HCT116 (cell line): ENCODE measurements around the gene ZNF317. TPM values are rescaled to one million over a fixed set of nuclear protein-coding genes. Genes with fewer than 3 reads are reported as not detected.

Experiments
- ATAC-seq: fragments of 200-7000 bp; cut with Tn5 transposase; 2 replicates; pipeline ENCODE4 v1.9.1; 2020; ENCODE audit warnings: mild to moderate bottlenecking, moderate library complexity
- BruUV-seq: library from RNA; stranded (reverse); fragments of 400-500 nt; replicated peaks from 2 replicates; lab custom pipeline; 2021; lab: Mats Ljungman, UMichigan
- CTCF ChIA-PET: fragments of 300-600 bp; sonication (Branson Sonifier 250); formaldehyde crosslinking; loops from one replicate; lab custom pipeline; 2021; ENCODE audit warnings: antibody characterized with exemption; lab: Charles Lee
- POLR2A ChIA-PET: fragments of 300-600, 350-600 bp; sonication (Branson Sonifier 250); formaldehyde crosslinking; loops from one replicate; lab custom pipeline; 2021; ENCODE audit warnings: antibody characterized with exemption; lab: Charles Lee
- RAD21 ChIA-PET, 2 experiments: fragments of 300-600 bp; sonication (Branson Sonifier 250); formaldehyde crosslinking; loops; one replicate each; lab custom pipeline; 2023; ENCODE audit warnings: low total read pairs in 2 of 2; ENCODE audit not compliant: uncharacterized antibody in 2 of 2, unreplicated experiment in 2 of 2, low non-redundant PET in 1 of 2; lab: Charles Lee
- DNase-seq: peaks from one replicate; pipeline ENCODE4 v3.0.0-alpha.2; 2010; ENCODE audit warnings: low read depth, low spot score
- H2AFZ ChIP-seq: fragments of 200-600 bp; shearing (Covaris generic), sonication (generic); 2 replicates; pipeline ENCODE4 v1.6.1; 2017; ENCODE audit warnings: low read depth, mixed run types, mixed read lengths, antibody characterized with exemption, low read length; ENCODE audit not compliant: poor library complexity, severe bottlenecking
- H3K27ac ChIP-seq: 2 replicates; pipeline ENCODE4 v1.5.1; 2012; ENCODE audit warnings: low read depth, low read length
- H3K27me3 ChIP-seq: fragments of 200-600 bp; sonication (generic); 2 replicates; pipeline ENCODE4 v1.6.1; 2016; ENCODE audit warnings: mixed run types, low read length, mixed read lengths; ENCODE audit not compliant: insufficient read depth
- H3K36me3 ChIP-seq, 2 experiments: fragments of 200-500 bp in 1 of 2; fragments of 200-600 bp in 1 of 2; sonication (Bioruptor generic) in 1 of 2; sonication (generic) in 1 of 2; 2 replicates each; pipeline versions ENCODE4 v1.5.1 to v1.6.1; 2014 to 2016; ENCODE audit warnings: low read length in 2 of 2, inconsistent platforms in 1 of 2, mixed read lengths in 1 of 2, mixed run types in 1 of 2; ENCODE audit not compliant: insufficient read depth in 2 of 2, control insufficient read depth in 1 of 2
- H3K4me1 ChIP-seq, 2 experiments: fragments of 200-600 bp in 1 of 2; sonication (generic) in 1 of 2; 2 replicates each; pipeline versions ENCODE4 v1.5.1 to v1.6.1; 2012 to 2017; ENCODE audit warnings: low read length in 2 of 2, inconsistent platforms in 1 of 2, mild to moderate bottlenecking in 1 of 2, mixed read lengths in 1 of 2, mixed run types in 1 of 2, moderate library complexity in 1 of 2; ENCODE audit not compliant: insufficient read depth in 2 of 2, control insufficient read depth in 1 of 2
- H3K4me2 ChIP-seq: fragments of 200-600 bp; sonication (generic); 2 replicates; pipeline ENCODE4 v1.6.1; 2017; ENCODE audit warnings: mixed run types, low read length, mixed read lengths
- H3K4me3 ChIP-seq, 2 experiments: fragments of 200-600 bp in 1 of 2; sonication (generic) in 1 of 2; replicated peaks in 1 of 2; 2 replicates each; pipeline ENCODE4 v1.5.1; 2011 to 2016; ENCODE audit warnings: low read length in 2 of 2, control low read depth in 1 of 2, low read depth in 1 of 2, mild to moderate bottlenecking in 1 of 2, mixed read lengths in 1 of 2, mixed run types in 1 of 2
- H3K79me2 ChIP-seq: fragments of 200-600 bp; sonication (generic); 2 replicates; pipeline ENCODE4 v1.6.1; 2017; ENCODE audit warnings: mild to moderate bottlenecking, mixed run types, low read length, moderate library complexity, mixed read lengths; ENCODE audit not compliant: insufficient read depth
- H3K9ac ChIP-seq: fragments of 200-600 bp; sonication (generic); 2 replicates; pipeline ENCODE4 v1.6.1; 2016; ENCODE audit warnings: low read length, mixed read lengths
- H3K9me2 ChIP-seq: fragments of 200-600 bp; sonication (generic), shearing (Covaris generic); 2 replicates; pipeline ENCODE4 v1.6.1; 2017; ENCODE audit warnings: mixed run types, mild to moderate bottlenecking, moderate library complexity; ENCODE audit not compliant: insufficient read depth
- H3K9me3 ChIP-seq, 2 experiments: fragments of 200-500 bp in 1 of 2; fragments of 200-600 bp in 1 of 2; sonication (Bioruptor generic) in 1 of 2; sonication (generic) in 1 of 2; 2 replicates each; pipeline ENCODE4 v1.6.1; 2014 to 2017; ENCODE audit warnings: low read length in 2 of 2, mixed read lengths in 2 of 2, inconsistent platforms in 1 of 2, low read depth in 1 of 2, mild to moderate bottlenecking in 1 of 2, mixed run types in 1 of 2, moderate library complexity in 1 of 2; ENCODE audit not compliant: control insufficient read depth in 1 of 2, insufficient read depth in 1 of 2
- H4K20me1 ChIP-seq: fragments of 200-600 bp; sonication (generic), shearing (Covaris generic); 2 replicates; pipeline ENCODE4 v1.6.1; 2017; ENCODE audit warnings: mixed run types, mild to moderate bottlenecking, moderate library complexity; ENCODE audit not compliant: insufficient read depth
- CEBPB ChIP-seq: IDR thresholded peaks from 2 replicates; pipeline ENCODE4 v1.6.1; 2012; ENCODE audit warnings: low read depth
- ELF1 ChIP-seq: IDR thresholded peaks from 2 replicates; pipeline ENCODE4 v1.6.1; 2012; ENCODE audit warnings: low read depth, borderline replicate concordance
- EZH2 ChIP-seq: fragments of 200-600 bp; sonication (generic); IDR thresholded peaks from 2 replicates; pipeline ENCODE4 v1.6.1; 2017; ENCODE audit warnings: antibody characterized with exemption, mixed run types
- EZH2phosphoT487 ChIP-seq: fragments of 200-600 bp; IDR thresholded peaks from 2 replicates; pipeline ENCODE4 v1.6.1; 2018; ENCODE audit warnings: antibody characterized with exemption, borderline replicate concordance
- FOSL1 ChIP-seq: IDR thresholded peaks from 2 replicates; pipeline ENCODE4 v1.6.1; 2012; ENCODE audit warnings: low read depth
- JUND ChIP-seq: IDR thresholded peaks from 2 replicates; pipeline ENCODE4 v1.6.1; 2012
- POLR2A ChIP-seq: IDR thresholded peaks from 2 replicates; pipeline ENCODE4 v1.7.0; 2011; ENCODE audit warnings: borderline replicate concordance; ENCODE audit not compliant: insufficient read depth, insufficient read length; ENCODE audit errors: extremely low read depth
- POLR2AphosphoS5 ChIP-seq: IDR thresholded peaks from 2 replicates; pipeline ENCODE4 v1.6.1; 2011; ENCODE audit warnings: mild to moderate bottlenecking, low read depth, low read length, moderate library complexity
- RAD21 ChIP-seq: IDR thresholded peaks from 2 replicates; pipeline ENCODE4 v1.6.1; 2012; ENCODE audit warnings: low read depth, mild to moderate bottlenecking
- SIN3A ChIP-seq: IDR thresholded peaks from 2 replicates; pipeline ENCODE4 v1.6.1; 2012; ENCODE audit warnings: low read depth
- SP1 ChIP-seq: IDR thresholded peaks from 2 replicates; pipeline ENCODE4 v1.6.1; 2012; ENCODE audit warnings: low read depth
- TCF7L2 ChIP-seq: IDR thresholded peaks from 2 replicates; pipeline ENCODE4 v1.7.0; 2011; ENCODE audit warnings: borderline replicate concordance, inconsistent platforms; ENCODE audit not compliant: insufficient read depth, insufficient read length; ENCODE audit errors: extremely low read depth
- YY1 ChIP-seq: IDR thresholded peaks from 2 replicates; pipeline ENCODE4 v1.6.1; 2011; ENCODE audit warnings: low read length, low read depth, moderate library complexity, mild to moderate bottlenecking; ENCODE audit not compliant: insufficient replicate concordance; ENCODE audit errors: extremely low read depth
- ZFX ChIP-seq: fragments of 450-650 bp; IDR thresholded peaks from 2 replicates; pipeline ENCODE4 v1.6.1; 2017
- ZNF274 ChIP-seq: fragments of 200-500 bp; sonication (Bioruptor generic); IDR thresholded peaks from 2 replicates; pipeline ENCODE4 v1.6.1; 2014; ENCODE audit warnings: mild to moderate bottlenecking, low read depth, low read length, inconsistent platforms
- intact Hi-C: fragments of 100-400 bp; cut with micrococcal nuclease; formaldehyde crosslinking; loops from 2 replicates; pipeline ENCODE4 v1.10.0; 2022
- total RNA-seq: library from RNA; stranded (reverse); gene quantifications from one replicate; pipeline ENCODE4 v1.2.1, GENCODE V29; 2021; ENCODE audit not compliant: unreplicated experiment
- TF ChIP-seq, protein P1 (sequence below): IDR thresholded peaks from 2 replicates; pipeline ENCODE4 v1.6.1; 2012; ENCODE audit warnings: low read depth
- TF ChIP-seq, protein P2 (sequence below): IDR thresholded peaks from 2 replicates; pipeline ENCODE4 v1.6.1; 2012

ZNF317 gene
- total RNA-seq, 1 experiment from 2014 or later: 39.8 TPM

DNA sequence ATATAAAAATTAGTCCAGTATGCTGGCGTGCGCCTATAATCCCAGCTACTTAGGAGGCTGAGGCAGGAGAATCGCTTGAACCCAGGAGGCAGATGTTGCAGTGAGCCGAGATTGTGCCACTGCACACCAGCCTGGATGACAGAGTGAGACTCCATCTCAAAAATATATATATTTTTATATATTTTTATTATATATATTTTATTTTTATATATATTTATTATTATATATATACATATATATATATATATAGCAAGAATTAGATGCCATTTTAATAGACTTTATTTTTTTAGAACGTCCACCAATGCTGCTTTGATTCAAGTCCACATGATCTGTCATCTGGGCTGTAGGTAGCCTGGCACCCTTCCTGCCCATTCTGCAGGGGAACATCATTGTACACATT lies 35.1 kb downstream of the ZNF317 start:
- no peaks in the 10 kb centered on the region for H4K20me1 ChIP-seq
- TF ChIP-seq POLR2AphosphoS5 (no peak), ELF1 (no peak), ZNF274 (no peak), CEBPB (no peak), TCF7L2 (no peak), POLR2A (no peak), JUND (no peak), ZFX (no peak), EZH2 (no peak), SP1 (no peak), EZH2phosphoT487 (no peak), YY1 (no peak), SIN3A (no peak), RAD21 (no peak), FOSL1 (no peak)
- TF ChIP-seq, protein P1, sequence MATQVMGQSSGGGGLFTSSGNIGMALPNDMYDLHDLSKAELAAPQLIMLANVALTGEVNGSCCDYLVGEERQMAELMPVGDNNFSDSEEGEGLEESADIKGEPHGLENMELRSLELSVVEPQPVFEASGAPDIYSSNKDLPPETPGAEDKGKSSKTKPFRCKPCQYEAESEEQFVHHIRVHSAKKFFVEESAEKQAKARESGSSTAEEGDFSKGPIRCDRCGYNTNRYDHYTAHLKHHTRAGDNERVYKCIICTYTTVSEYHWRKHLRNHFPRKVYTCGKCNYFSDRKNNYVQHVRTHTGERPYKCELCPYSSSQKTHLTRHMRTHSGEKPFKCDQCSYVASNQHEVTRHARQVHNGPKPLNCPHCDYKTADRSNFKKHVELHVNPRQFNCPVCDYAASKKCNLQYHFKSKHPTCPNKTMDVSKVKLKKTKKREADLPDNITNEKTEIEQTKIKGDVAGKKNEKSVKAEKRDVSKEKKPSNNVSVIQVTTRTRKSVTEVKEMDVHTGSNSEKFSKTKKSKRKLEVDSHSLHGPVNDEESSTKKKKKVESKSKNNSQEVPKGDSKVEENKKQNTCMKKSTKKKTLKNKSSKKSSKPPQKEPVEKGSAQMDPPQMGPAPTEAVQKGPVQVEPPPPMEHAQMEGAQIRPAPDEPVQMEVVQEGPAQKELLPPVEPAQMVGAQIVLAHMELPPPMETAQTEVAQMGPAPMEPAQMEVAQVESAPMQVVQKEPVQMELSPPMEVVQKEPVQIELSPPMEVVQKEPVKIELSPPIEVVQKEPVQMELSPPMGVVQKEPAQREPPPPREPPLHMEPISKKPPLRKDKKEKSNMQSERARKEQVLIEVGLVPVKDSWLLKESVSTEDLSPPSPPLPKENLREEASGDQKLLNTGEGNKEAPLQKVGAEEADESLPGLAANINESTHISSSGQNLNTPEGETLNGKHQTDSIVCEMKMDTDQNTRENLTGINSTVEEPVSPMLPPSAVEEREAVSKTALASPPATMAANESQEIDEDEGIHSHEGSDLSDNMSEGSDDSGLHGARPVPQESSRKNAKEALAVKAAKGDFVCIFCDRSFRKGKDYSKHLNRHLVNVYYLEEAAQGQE: no peak
- TF ChIP-seq, protein P2, sequence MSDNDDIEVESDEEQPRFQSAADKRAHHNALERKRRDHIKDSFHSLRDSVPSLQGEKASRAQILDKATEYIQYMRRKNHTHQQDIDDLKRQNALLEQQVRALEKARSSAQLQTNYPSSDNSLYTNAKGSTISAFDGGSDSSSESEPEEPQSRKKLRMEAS: no peak
- H3K4me3 ChIP-seq: no peak overlapping the region
- intact Hi-C loops: no loop called here
- H3K9ac ChIP-seq: no peak overlapping the region
- ChIA-PET RAD21 (no interaction called here), POLR2A (no interaction called here), CTCF (no interaction called here)
- no peak overlapping the region for H3K4me2 ChIP-seq
- H3K36me3 ChIP-seq: no peaks in the 10 kb centered on the region
- no TSS peak for BruUV-seq
- no peak for ATAC-seq
- H2AFZ ChIP-seq: no peak overlapping the region
- H3K9me3 ChIP-seq: no peaks in the 10 kb centered on the region
- no peak for DNase-seq
- no peaks in the 10 kb centered on the region for H3K79me2 ChIP-seq
- H3K27ac ChIP-seq: no peak overlapping the region
- H3K27me3 ChIP-seq: no peaks in the 10 kb centered on the region
- H3K9me2 ChIP-seq: no peaks in the 10 kb centered on the region
- H3K4me1 ChIP-seq: no peaks in the 10 kb centered on the region
